CD14-positive monocyte (primary cell): Measurements from ENCODE around the gene USP30. TPM values are rescaled to one million over a fixed set of nuclear protein-coding genes. Genes with fewer than 3 reads are reported as not detected.

Source experiments
- DNase-seq, 3 donors: peaks; one replicate each; pipeline ENCODE4 v3.0.0-alpha.2; 2011 to 2022
- H2AFZ ChIP-seq: 2 replicates; pipeline ENCODE4 v1.6.0; 2012; ENCODE audit warnings: mild to moderate bottlenecking, low read depth, low read length, inconsistent platforms; ENCODE audit not compliant: insufficient read depth, poor library complexity, severe bottlenecking
- H3K27ac ChIP-seq, 2 donors: 1 replicate in 1 of 2; 2 replicates in 1 of 2; pipeline ENCODE4 v1.5.1; 2012 to 2013; ENCODE audit warnings: low read length in 2 of 2, control low read depth in 1 of 2, inconsistent platforms in 1 of 2, low read depth in 1 of 2, mild to moderate bottlenecking in 1 of 2
- H3K27me3 ChIP-seq, 2 donors: one replicate each; pipeline versions ENCODE4 v1.6.0 to v1.6.1; 2011 to 2013; ENCODE audit warnings: low read length in 2 of 2; ENCODE audit not compliant: control insufficient read depth in 2 of 2, insufficient read depth in 2 of 2
- H3K36me3 ChIP-seq, 2 donors: replicated peaks in 1 of 2; 1 replicate in 1 of 2; 2 replicates in 1 of 2; pipeline versions ENCODE4 v1.5.1 to v1.6.1; 2012 to 2013; ENCODE audit warnings: low read length in 2 of 2, control low read depth in 1 of 2, inconsistent platforms in 1 of 2, mild to moderate bottlenecking in 1 of 2; ENCODE audit not compliant: insufficient read depth in 2 of 2, control insufficient read depth in 1 of 2
- H3K4me1 ChIP-seq, 2 donors: 1 replicate in 1 of 2; 2 replicates in 1 of 2; pipeline versions ENCODE4 v1.5.1 to v1.6.1; 2012 to 2013; ENCODE audit warnings: low read length in 2 of 2, control low read depth in 1 of 2, inconsistent platforms in 1 of 2, mild to moderate bottlenecking in 1 of 2, moderate library complexity in 1 of 2; ENCODE audit not compliant: insufficient read depth in 2 of 2, control insufficient read depth in 1 of 2
- H3K4me2 ChIP-seq: replicated peaks from 2 replicates; pipeline ENCODE3; 2012; ENCODE audit warnings: low read length, moderate library complexity, mild to moderate bottlenecking; ENCODE audit not compliant: poor library complexity, severe bottlenecking; ENCODE audit errors: extremely low read depth
- H3K4me3 ChIP-seq, 3 experiments: fragments of 200-600 bp in 1 of 3; sonication (generic) in 1 of 3; replicated peaks in 1 of 3; 1 replicate in 2 of 3; 2 replicates in 1 of 3; pipeline ENCODE4 v1.5.1; 2011 to 2013; ENCODE audit warnings: low read length in 3 of 3, mild to moderate bottlenecking in 3 of 3, control low read depth in 2 of 3, low read depth in 2 of 3, inconsistent platforms in 1 of 3, moderate library complexity in 1 of 3
- H3K79me2 ChIP-seq: 2 replicates; pipeline ENCODE4 v1.6.0; 2012; ENCODE audit warnings: mild to moderate bottlenecking, control low read depth, inconsistent platforms, low read length, moderate library complexity; ENCODE audit not compliant: insufficient read depth
- H3K9ac ChIP-seq: 2 replicates; pipeline ENCODE4 v1.6.0; 2017; ENCODE audit warnings: low read length, mild to moderate bottlenecking; ENCODE audit not compliant: insufficient read depth, poor library complexity, severe bottlenecking
- H3K9me3 ChIP-seq, 2 donors: replicated peaks in 1 of 2; 1 replicate in 1 of 2; 2 replicates in 1 of 2; pipeline versions ENCODE4 v1.5.1 to v1.6.1; 2012 to 2013; ENCODE audit warnings: low read length in 2 of 2, control low read depth in 1 of 2; ENCODE audit not compliant: control insufficient read depth in 1 of 2, insufficient read depth in 1 of 2
- H4K20me1 ChIP-seq: 2 replicates; pipeline ENCODE4 v1.6.0; 2012; ENCODE audit warnings: mild to moderate bottlenecking, low read length, control low read depth, moderate library complexity; ENCODE audit not compliant: insufficient read depth
- H3K27ac Mint-ChIP-seq, 7 donors: one replicate each; pipeline ENCODE4 v1.8.0; 2020; ENCODE audit warnings: mild to moderate bottlenecking in 7 of 7, mixed read lengths in 7 of 7, moderate library complexity in 6 of 7, inconsistent platforms in 2 of 7
- H3K27me3 Mint-ChIP-seq, 3 donors: one replicate each; pipeline ENCODE4 v1.8.0; 2021 to 2022; ENCODE audit warnings: low read depth in 3 of 3, mild to moderate bottlenecking in 3 of 3, mixed read lengths in 3 of 3, moderate library complexity in 3 of 3, inconsistent platforms in 1 of 3
- H3K36me3 Mint-ChIP-seq, 2 donors: one replicate each; pipeline ENCODE4 v1.8.0; 2020; ENCODE audit warnings: mixed read lengths in 2 of 2, inconsistent platforms in 1 of 2, mild to moderate bottlenecking in 1 of 2
- H3K4me1 Mint-ChIP-seq: one replicate; pipeline ENCODE4 v1.8.0; 2020; ENCODE audit warnings: mild to moderate bottlenecking, mixed read lengths
- H3K4me3 Mint-ChIP-seq, 2 donors: one replicate each; pipeline ENCODE4 v1.8.0; 2020; ENCODE audit warnings: mild to moderate bottlenecking in 2 of 2, mixed read lengths in 2 of 2, moderate library complexity in 1 of 2
- H3K9me3 Mint-ChIP-seq, 7 donors: one replicate each; pipeline ENCODE4 v1.8.0; 2020 to 2022; ENCODE audit warnings: mixed read lengths in 7 of 7, mild to moderate bottlenecking in 6 of 7, moderate library complexity in 6 of 7, inconsistent platforms in 2 of 7
- WGBS: methylation state at CpG from one replicate; pipeline ENCODE4 v1.1.5; 2013; ENCODE audit warnings: missing lambda C conversion rate; ENCODE audit not compliant: insufficient coverage; 5-methylcytosine and 5-hydroxymethylcytosine counted together
- intact Hi-C, 2 donors: fragments of 100-400 bp; cut with micrococcal nuclease; formaldehyde crosslinking; loops; one replicate each; pipeline versions ENCODE4 v1.15.0 to v1.15.1; 2023
- polyA plus RNA-seq, 3 donors: library from polyadenylated mRNA; depleted of rRNA in 1 of 3; unstranded in 2 of 3; stranded (reverse) in 1 of 3; fragments of 300-500 nt in 2 of 3; fragments of >200 nt in 1 of 3; fragmentation: Illumina TruSeq in 2 of 3; gene quantifications; 1 replicate in 2 of 3; 2 replicates in 1 of 3; pipeline ENCODE4 v1.2.3, GENCODE V29; 2012 to 2021
- TF ChIP-seq, protein P1 (sequence below): fragments of 200-600 bp; IDR thresholded peaks from one replicate; pipeline ENCODE4 v1.8.0; 2022; ENCODE audit warnings: antibody characterized with exemption, mild to moderate bottlenecking

Gene USP30
- polyA plus RNA-seq, 3 donors = 4.5 to 8.2 (median 6.8) TPM

DNA sequence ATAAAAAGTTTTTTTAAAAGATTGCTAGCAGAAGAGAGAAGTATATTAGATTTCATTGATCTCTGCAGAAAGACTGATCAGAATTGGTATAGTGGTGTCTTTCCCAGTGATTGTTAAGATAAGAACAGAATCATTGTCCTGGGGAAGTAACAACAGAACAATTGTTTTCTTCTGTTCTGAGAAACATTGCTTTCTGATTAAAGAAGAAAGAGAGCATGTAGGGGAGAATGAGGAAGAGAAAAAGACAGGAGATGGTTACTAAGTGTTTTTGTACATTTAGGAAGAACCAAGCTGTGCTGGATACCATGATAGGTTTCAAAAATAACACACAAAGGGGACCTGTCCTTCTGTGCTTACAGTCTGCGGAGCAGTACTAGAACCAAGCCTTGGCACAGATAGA, 5.0 kb downstream of the USP30 start:
- Histone ChIP-seq H3K9ac (no peak overlapping the region), H3K4me3 (no peak overlapping the region)
- intact Hi-C loops = no loop called here

GRCh38 chr12:109058773-109059172, 6.4 kb downstream of the USP30 start:
- TF ChIP-seq, protein P1, sequence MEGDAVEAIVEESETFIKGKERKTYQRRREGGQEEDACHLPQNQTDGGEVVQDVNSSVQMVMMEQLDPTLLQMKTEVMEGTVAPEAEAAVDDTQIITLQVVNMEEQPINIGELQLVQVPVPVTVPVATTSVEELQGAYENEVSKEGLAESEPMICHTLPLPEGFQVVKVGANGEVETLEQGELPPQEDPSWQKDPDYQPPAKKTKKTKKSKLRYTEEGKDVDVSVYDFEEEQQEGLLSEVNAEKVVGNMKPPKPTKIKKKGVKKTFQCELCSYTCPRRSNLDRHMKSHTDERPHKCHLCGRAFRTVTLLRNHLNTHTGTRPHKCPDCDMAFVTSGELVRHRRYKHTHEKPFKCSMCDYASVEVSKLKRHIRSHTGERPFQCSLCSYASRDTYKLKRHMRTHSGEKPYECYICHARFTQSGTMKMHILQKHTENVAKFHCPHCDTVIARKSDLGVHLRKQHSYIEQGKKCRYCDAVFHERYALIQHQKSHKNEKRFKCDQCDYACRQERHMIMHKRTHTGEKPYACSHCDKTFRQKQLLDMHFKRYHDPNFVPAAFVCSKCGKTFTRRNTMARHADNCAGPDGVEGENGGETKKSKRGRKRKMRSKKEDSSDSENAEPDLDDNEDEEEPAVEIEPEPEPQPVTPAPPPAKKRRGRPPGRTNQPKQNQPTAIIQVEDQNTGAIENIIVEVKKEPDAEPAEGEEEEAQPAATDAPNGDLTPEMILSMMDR = no peak
- Histone ChIP-seq H3K4me1 (peaks cover 4 to 5% of the 10 kb centered on the region in 2 donors), H3K27me3 (no peaks in the 10 kb centered on the region), H3K27ac (no peak overlapping the region), H3K9me3 (no peaks in the 10 kb centered on the region), H3K4me3 (no peak overlapping the region), H3K4me2 (no peak overlapping the region), H2AFZ (no peak overlapping the region), H3K9ac (no peak overlapping the region), H4K20me1 (no peaks in the 10 kb centered on the region), H3K79me2 (no peaks in the 10 kb centered on the region), H3K36me3 (peaks cover 13 to 34% of the 10 kb centered on the region in 2 donors)
- intact Hi-C loops = no loop called here
- WGBS = 100% methylated on average over 4 of the region's 6 CpGs
- Mint-ChIP-seq H3K27ac (no peak overlapping the region), H3K27me3 (peaks cover 0 to 1% (median under 1%) of the 10 kb centered on the region in 3 donors), H3K4me1 (peaks cover 5% of the 10 kb centered on the region), H3K9me3 (peaks cover 0 to 4% (median 1%) of the 10 kb centered on the region in 7 donors), H3K36me3 (peaks cover 29 to 30% of the 10 kb centered on the region in 2 donors), H3K4me3 (no peak overlapping the region)
- DNase-seq = no peak

More for the DNA sequence above, 5.0 kb downstream of the USP30 start:
- H3K27me3 ChIP-seq = no peaks in the 10 kb centered on the region
- H3K4me1 Mint-ChIP-seq = peaks cover 15% of the 10 kb centered on the region
- 86% methylated on average over 1 of the region's 1 CpG for WGBS
- H3K36me3 Mint-ChIP-seq = peaks cover 25 to 27% of the 10 kb centered on the region in 2 donors
- no peak overlapping the region for H3K27ac Mint-ChIP-seq
- TF ChIP-seq, protein P1 = no peak
- no peaks in the 10 kb centered on the region for H3K9me3 ChIP-seq
- H2AFZ ChIP-seq = no peak overlapping the region
- peaks cover 13 to 34% of the 10 kb centered on the region in 2 donors for H3K36me3 ChIP-seq
- peaks cover 11% of the 10 kb centered on the region for H3K79me2 ChIP-seq
- no peak overlapping the region for H3K4me3 Mint-ChIP-seq
- H4K20me1 ChIP-seq = no peaks in the 10 kb centered on the region
- peaks cover 0 to 2% (median 0%) of the 10 kb centered on the region in 7 donors for H3K9me3 Mint-ChIP-seq
- no peak overlapping the region for H3K27ac ChIP-seq
- H3K4me2 ChIP-seq = no peak overlapping the region
- DNase-seq = no peak
- peaks cover 0 to 2% (median 1%) of the 10 kb centered on the region in 3 donors for H3K27me3 Mint-ChIP-seq
- peaks cover 14 to 15% of the 10 kb centered on the region in 2 donors for H3K4me1 ChIP-seq
